HG02981 (cell line): ENCODE measurements around the gene FAM47E.
"Not testable (repeated sequence)": the region's sequence is repeated elsewhere in the genome, so short reads cannot be mapped to it uniquely, and the experiment has no call there.

ENCODE experiments used
- ATAC-seq: cut with Tn5 transposase; IDR thresholded peaks from one replicate; pipeline ENCODE4 v1.9.1; 2021; ENCODE audit warnings: mild to moderate bottlenecking, moderate library complexity; ENCODE audit not compliant: unreplicated experiment

FAM47E gene

GRCh38 chr4:76266627-76267026, 15.1 kb downstream of the FAM47E start:
- no peak for ATAC-seq

GRCh38 chr4:76267811-76268210, 16.3 kb downstream of the FAM47E start:
- no peak for ATAC-seq

GRCh38 chr4:76270244-76271175, 19.0 kb downstream of the FAM47E start:
- no peak for ATAC-seq

GRCh38 chr4:76271248-76271647, 19.7 kb downstream of the FAM47E start:
- ATAC-seq = no peak

GRCh38 chr4:76272073-76272472, 20.6 kb downstream of the FAM47E start:
- no peak for ATAC-seq

GRCh38 chr4:76272582-76272981, 21.1 kb downstream of the FAM47E start:
- ATAC-seq = no peak

- no peak for ATAC-seq
Observed at GRCh38 chr4:76272999-76273398, 21.5 kb downstream of the FAM47E start.

GRCh38 chr4:76275486-76276124, 24.1 kb downstream of the FAM47E start:
- no peak for ATAC-seq

GRCh38 chr4:76276813-76277212, 25.3 kb downstream of the FAM47E start:
- no peak for ATAC-seq

- ATAC-seq = no peak
Observed at GRCh38 chr4:76277667-76278066, 26.1 kb downstream of the FAM47E start.

GRCh38 chr4:76278583-76278982, 27.1 kb downstream of the FAM47E start:
- ATAC-seq = no peak

GRCh38 chr4:76279462-76279861, 27.9 kb downstream of the FAM47E start:
- ATAC-seq = no peak

- no peak for ATAC-seq
Observed at GRCh38 chr4:76280488-76281441, 29.2 kb downstream of the FAM47E start.

- ATAC-seq = not testable (repeated sequence)
Observed at GRCh38 chr4:76281594-76281993, 30.1 kb downstream of the FAM47E start.

GRCh38 chr4:76282941-76283689, 31.6 kb downstream of the FAM47E start:
- no peak for ATAC-seq

GRCh38 chr4:76283900-76284299, 32.4 kb downstream of the FAM47E start:
- no peak for ATAC-seq

GRCh38 chr4:76287811-76288210, 36.3 kb downstream of the FAM47E start:
- ATAC-seq = not testable (repeated sequence)

GRCh38 chr4:76292730-76293129, 41.2 kb downstream of the FAM47E start:
- ATAC-seq = no peak

GRCh38 chr4:76293772-76294171, 42.3 kb downstream of the FAM47E start:
- no peak for ATAC-seq

- no peak for ATAC-seq
Observed at GRCh38 chr4:76296286-76296820, 44.8 kb downstream of the FAM47E start.
